LNCaP clone FGC (cell line): ENCODE results near the gene LPCAT3.

ENCODE experiments used
- DNase-seq: peaks from one replicate; pipeline ENCODE4 v3.0.0-alpha.2; 2011; ENCODE audit warnings: low read depth
- H3K4me3 ChIP-seq: 2 replicates; pipeline ENCODE4 v1.5.1; 2011; ENCODE audit warnings: mild to moderate bottlenecking, low read depth, low read length, control low read depth
- TF ChIP-seq, protein P1 (sequence below): IDR thresholded peaks from 2 replicates; pipeline ENCODE4 v1.5.1; 2012; ENCODE audit warnings: mild to moderate bottlenecking; ENCODE audit not compliant: control insufficient read depth, insufficient read depth; ENCODE audit errors: extremely low read depth

LPCAT3 gene

GRCh38 chr12:6998715-6999451 lies 19.4 kb downstream of the LPCAT3 start:
- H3K4me3 ChIP-seq = no peak overlapping the region
- TF ChIP-seq, protein P1, sequence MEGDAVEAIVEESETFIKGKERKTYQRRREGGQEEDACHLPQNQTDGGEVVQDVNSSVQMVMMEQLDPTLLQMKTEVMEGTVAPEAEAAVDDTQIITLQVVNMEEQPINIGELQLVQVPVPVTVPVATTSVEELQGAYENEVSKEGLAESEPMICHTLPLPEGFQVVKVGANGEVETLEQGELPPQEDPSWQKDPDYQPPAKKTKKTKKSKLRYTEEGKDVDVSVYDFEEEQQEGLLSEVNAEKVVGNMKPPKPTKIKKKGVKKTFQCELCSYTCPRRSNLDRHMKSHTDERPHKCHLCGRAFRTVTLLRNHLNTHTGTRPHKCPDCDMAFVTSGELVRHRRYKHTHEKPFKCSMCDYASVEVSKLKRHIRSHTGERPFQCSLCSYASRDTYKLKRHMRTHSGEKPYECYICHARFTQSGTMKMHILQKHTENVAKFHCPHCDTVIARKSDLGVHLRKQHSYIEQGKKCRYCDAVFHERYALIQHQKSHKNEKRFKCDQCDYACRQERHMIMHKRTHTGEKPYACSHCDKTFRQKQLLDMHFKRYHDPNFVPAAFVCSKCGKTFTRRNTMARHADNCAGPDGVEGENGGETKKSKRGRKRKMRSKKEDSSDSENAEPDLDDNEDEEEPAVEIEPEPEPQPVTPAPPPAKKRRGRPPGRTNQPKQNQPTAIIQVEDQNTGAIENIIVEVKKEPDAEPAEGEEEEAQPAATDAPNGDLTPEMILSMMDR = no peak
- peak; percentile 62 for DNase-seq

- no peak overlapping the region for H3K4me3 ChIP-seq
- TF ChIP-seq, protein P1 = no peak
- DNase-seq = no peak
Observed at GRCh38 chr12:6996040-6996441, 22.2 kb downstream of the LPCAT3 start.

DNA sequence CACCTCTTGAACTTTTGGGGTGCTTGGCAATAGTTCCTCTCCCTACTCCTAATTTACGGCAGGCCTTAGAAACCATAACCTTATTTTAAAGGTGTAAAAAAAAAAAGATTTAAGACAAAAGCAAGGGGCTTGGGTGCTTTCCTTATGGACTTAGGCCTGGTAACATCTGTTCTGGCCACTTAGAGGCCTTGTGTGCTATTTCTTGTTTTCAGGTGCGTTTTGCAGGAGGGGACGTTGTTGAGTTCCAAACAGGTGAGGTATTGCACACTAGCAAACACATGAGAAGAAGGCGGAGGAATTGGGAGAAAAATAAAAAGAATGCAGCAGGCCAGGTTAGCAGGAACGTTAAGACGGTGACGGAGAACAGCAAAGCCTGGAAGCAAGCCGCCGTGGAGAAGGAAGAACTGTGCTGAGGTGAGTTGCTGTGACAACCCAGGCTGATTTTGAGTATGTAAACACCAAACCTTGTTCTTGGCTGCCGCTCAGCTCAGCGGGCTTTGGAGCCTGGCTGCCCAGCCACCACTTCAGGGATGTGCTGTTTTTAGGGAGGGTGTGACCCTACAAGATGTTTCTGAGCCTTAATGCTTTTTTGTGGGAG lies 30.2 kb downstream of the LPCAT3 start:
- H3K4me3 ChIP-seq = peak overlapping the region; percentile 37
- TF ChIP-seq, protein P1 = no peak
- peak; percentile 89 for DNase-seq

DNA sequence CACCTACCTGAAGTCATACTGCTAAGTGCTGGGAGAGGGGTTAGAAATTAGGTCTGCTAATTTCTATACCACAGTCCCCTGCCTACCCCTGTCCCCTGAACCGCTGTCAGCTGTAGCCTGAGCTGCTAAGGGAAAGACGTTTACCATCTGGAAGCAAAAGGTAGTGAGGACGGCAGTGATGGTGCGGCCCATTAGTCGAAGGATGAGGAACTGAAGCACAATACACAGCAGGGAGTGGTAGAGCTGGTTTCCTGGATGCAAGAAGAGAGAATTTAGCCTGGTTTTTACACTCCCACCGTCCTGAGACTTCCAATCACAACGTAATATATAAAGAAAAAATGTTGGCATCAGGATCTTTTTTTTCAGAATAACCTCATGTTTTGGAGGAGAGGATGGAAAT lies 35.7 kb downstream of the LPCAT3 start:
- TF ChIP-seq, protein P1 = no peak
- no peak overlapping the region for H3K4me3 ChIP-seq
- no peak for DNase-seq

GRCh38 chr12:6981152-6982052 lies 36.9 kb downstream of the LPCAT3 start:
- H3K4me3 ChIP-seq = no peak overlapping the region
- DNase-seq = no peak
- TF ChIP-seq, protein P1 = no peak

GRCh38 chr12:6980740-6981139 lies 37.5 kb downstream of the LPCAT3 start:
- no peak overlapping the region for H3K4me3 ChIP-seq
- no peak for DNase-seq
- TF ChIP-seq, protein P1 = no peak
